Neural cell (in vitro differentiated cells): ENCODE results near the gene SERPINB6. TPM values are rescaled to one million over a fixed set of nuclear protein-coding genes. Genes with fewer than 3 reads are reported as not detected.

Source experiments
- H2AFZ ChIP-seq: fragments of 200-600, 300-800 bp; sonication (generic), shearing (Covaris generic); 2 replicates; pipeline ENCODE4 v1.6.0; 2014; ENCODE audit warnings: low read depth, mild to moderate bottlenecking, antibody characterized with exemption, low read length, moderate library complexity
- H3F3A ChIP-seq: fragments of 200-600 bp; shearing (Covaris generic); 2 replicates; pipeline ENCODE4 v1.6.1; 2016; ENCODE audit warnings: mild to moderate bottlenecking, moderate library complexity, mixed read lengths, antibody characterized with exemption, low read length; ENCODE audit not compliant: insufficient read depth, poor library complexity, severe bottlenecking
- H3K27ac ChIP-seq: fragments of 200-600, 300-800 bp; sonication (generic), shearing (Covaris generic); 2 replicates; pipeline ENCODE4 v1.5.1; 2014; ENCODE audit warnings: mild to moderate bottlenecking, low read length, moderate library complexity
- H3K27me3 ChIP-seq: fragments of 300-800, 200-600 bp; sonication (generic), shearing (Covaris generic); 2 replicates; pipeline ENCODE4 v1.6.0; 2014; ENCODE audit warnings: mild to moderate bottlenecking, low read depth, low read length, moderate library complexity; ENCODE audit not compliant: insufficient read depth
- H3K36me3 ChIP-seq: fragments of 300-800, 200-600 bp; sonication (generic), shearing (Covaris generic); 2 replicates; pipeline ENCODE4 v1.5.1; 2014; ENCODE audit warnings: mild to moderate bottlenecking, antibody characterized with exemption, low read length, moderate library complexity; ENCODE audit not compliant: insufficient read depth
- H3K4me2 ChIP-seq: fragments of 300-800, 200-600 bp; sonication (generic), shearing (Covaris generic); 2 replicates; pipeline ENCODE4 v1.6.0; 2014; ENCODE audit warnings: mild to moderate bottlenecking, low read length
- H3K4me3 ChIP-seq: fragments of 300-800, 200-600 bp; sonication (generic), shearing (Covaris generic); 2 replicates; pipeline ENCODE4 v1.5.1; 2014; ENCODE audit warnings: mild to moderate bottlenecking, low read length, moderate library complexity
- H3K79me2 ChIP-seq: fragments of 200-600 bp; shearing (Covaris generic); replicated peaks from 2 replicates; pipeline ENCODE4 v1.6.0; 2014; ENCODE audit warnings: mild to moderate bottlenecking, low read length, moderate library complexity; ENCODE audit not compliant: insufficient read depth
- H3K9ac ChIP-seq: fragments of 300-800, 200-600 bp; sonication (generic), shearing (Covaris generic); 2 replicates; pipeline ENCODE4 v1.6.1; 2016; ENCODE audit warnings: mild to moderate bottlenecking, low read length, mixed read lengths
- H3K9me2 ChIP-seq: fragments of 200-600 bp; shearing (Covaris generic); 2 replicates; pipeline ENCODE4 v1.6.1; 2016; ENCODE audit warnings: mild to moderate bottlenecking, low read length, mixed read lengths; ENCODE audit not compliant: insufficient read depth
- H3K9me3 ChIP-seq: fragments of 200-600, 300-800 bp; sonication (generic), shearing (Covaris generic); 2 replicates; pipeline ENCODE4 v1.6.1; 2016; ENCODE audit warnings: mild to moderate bottlenecking, mixed run types, low read length, moderate library complexity, mixed read lengths
- H4K20me1 ChIP-seq: fragments of 200-600 bp; shearing (Covaris generic); 2 replicates; pipeline ENCODE4 v1.6.1; 2016; ENCODE audit warnings: mild to moderate bottlenecking, mixed run types; ENCODE audit not compliant: insufficient read depth
- EP300 ChIP-seq: fragments of 450-650 bp; conservative IDR thresholded peaks from 2 replicates; pipeline ENCODE4 v1.6.1; 2014; ENCODE audit warnings: antibody characterized with exemption, mild to moderate bottlenecking, moderate library complexity; ENCODE audit not compliant: poor library complexity, severe bottlenecking
- EZH2 ChIP-seq: fragments of 200-600, 300-800 bp; shearing (Covaris generic), sonication (generic); IDR thresholded peaks from 2 replicates; pipeline ENCODE4 v1.6.1; 2014; ENCODE audit warnings: antibody characterized with exemption, low read length, borderline replicate concordance, mild to moderate bottlenecking; ENCODE audit not compliant: insufficient read depth, poor library complexity, severe bottlenecking
- MXI1 ChIP-seq: fragments of 450-650 bp; conservative IDR thresholded peaks from 2 replicates; pipeline ENCODE4 v1.6.1; 2014; ENCODE audit warnings: antibody characterized with exemption, mild to moderate bottlenecking; ENCODE audit not compliant: poor library complexity, severe bottlenecking
- POLR2AphosphoS5 ChIP-seq: IDR thresholded peaks from 2 replicates; pipeline ENCODE4 v1.6.1; 2012
- RAD21 ChIP-seq: fragments of 450-650 bp; conservative IDR thresholded peaks from 2 replicates; pipeline ENCODE4 v1.6.1; 2014; ENCODE audit warnings: antibody characterized with exemption, mild to moderate bottlenecking, moderate library complexity
- SMC3 ChIP-seq: fragments of 450-650 bp; conservative IDR thresholded peaks from 2 replicates; pipeline ENCODE4 v1.6.1; 2014; ENCODE audit warnings: antibody characterized with exemption, mild to moderate bottlenecking, moderate library complexity; ENCODE audit not compliant: poor library complexity
- TAF1 ChIP-seq: IDR thresholded peaks from 2 replicates; pipeline ENCODE4 v1.6.1; 2012; ENCODE audit warnings: low read depth
- polyA plus RNA-seq: library from polyadenylated mRNA; depleted of rRNA; stranded (reverse); fragments of >200 nt; gene quantifications from 2 replicates; pipeline ENCODE4 v1.2.3, GENCODE V29; 2014
- TF ChIP-seq, protein P1 (sequence below): IDR thresholded peaks from 2 replicates; pipeline ENCODE4 v1.6.1; 2012; ENCODE audit warnings: borderline replicate concordance
- TF ChIP-seq, protein P2 (sequence below): fragments of 450-650 bp; IDR thresholded peaks from 2 replicates; pipeline ENCODE4 v1.5.1; 2014; ENCODE audit warnings: antibody characterized with exemption, mild to moderate bottlenecking, moderate library complexity; ENCODE audit not compliant: poor library complexity, severe bottlenecking

Gene SERPINB6
- polyA plus RNA-seq, 1 donor from 2014 or later = 2.3 TPM

DNA sequence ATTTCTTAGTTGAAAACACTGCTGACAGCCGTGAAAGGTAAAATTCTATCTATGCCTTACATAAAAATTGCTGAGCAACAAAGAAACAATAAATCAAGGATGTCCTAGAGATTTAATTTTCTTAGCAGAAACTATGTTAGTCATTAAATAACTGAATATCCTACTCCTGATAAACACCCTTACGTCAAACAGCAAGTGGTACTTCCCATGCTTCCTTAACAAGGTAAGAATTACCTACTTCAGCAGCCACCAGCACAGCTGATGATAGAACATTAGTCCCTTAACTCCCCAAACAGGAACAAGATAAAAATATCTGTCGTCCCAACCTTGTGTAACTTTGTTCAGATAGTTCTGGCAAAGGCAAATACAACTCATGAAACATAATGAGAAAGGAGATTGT lies 8.7 kb downstream of the SERPINB6 start:
- Histone ChIP-seq H3K79me2 (no peaks in the 10 kb centered on the region), H3K9me3 (no peaks in the 10 kb centered on the region), H3F3A (no peaks in the 10 kb centered on the region), H3K36me3 (no peaks in the 10 kb centered on the region), H3K27me3 (no peaks in the 10 kb centered on the region), H3K4me3 (no peak overlapping the region), H3K27ac (no peak overlapping the region), H3K9me2 (no peaks in the 10 kb centered on the region), H2AFZ (no peak overlapping the region), H3K4me2 (no peak overlapping the region), H4K20me1 (no peaks in the 10 kb centered on the region), H3K9ac (no peak overlapping the region)
- no peak for TF ChIP-seq SMC3
- no peak for TF ChIP-seq MXI1
- no peak for TF ChIP-seq EZH2
- TF ChIP-seq TAF1 = no peak
- TF ChIP-seq, protein P1, sequence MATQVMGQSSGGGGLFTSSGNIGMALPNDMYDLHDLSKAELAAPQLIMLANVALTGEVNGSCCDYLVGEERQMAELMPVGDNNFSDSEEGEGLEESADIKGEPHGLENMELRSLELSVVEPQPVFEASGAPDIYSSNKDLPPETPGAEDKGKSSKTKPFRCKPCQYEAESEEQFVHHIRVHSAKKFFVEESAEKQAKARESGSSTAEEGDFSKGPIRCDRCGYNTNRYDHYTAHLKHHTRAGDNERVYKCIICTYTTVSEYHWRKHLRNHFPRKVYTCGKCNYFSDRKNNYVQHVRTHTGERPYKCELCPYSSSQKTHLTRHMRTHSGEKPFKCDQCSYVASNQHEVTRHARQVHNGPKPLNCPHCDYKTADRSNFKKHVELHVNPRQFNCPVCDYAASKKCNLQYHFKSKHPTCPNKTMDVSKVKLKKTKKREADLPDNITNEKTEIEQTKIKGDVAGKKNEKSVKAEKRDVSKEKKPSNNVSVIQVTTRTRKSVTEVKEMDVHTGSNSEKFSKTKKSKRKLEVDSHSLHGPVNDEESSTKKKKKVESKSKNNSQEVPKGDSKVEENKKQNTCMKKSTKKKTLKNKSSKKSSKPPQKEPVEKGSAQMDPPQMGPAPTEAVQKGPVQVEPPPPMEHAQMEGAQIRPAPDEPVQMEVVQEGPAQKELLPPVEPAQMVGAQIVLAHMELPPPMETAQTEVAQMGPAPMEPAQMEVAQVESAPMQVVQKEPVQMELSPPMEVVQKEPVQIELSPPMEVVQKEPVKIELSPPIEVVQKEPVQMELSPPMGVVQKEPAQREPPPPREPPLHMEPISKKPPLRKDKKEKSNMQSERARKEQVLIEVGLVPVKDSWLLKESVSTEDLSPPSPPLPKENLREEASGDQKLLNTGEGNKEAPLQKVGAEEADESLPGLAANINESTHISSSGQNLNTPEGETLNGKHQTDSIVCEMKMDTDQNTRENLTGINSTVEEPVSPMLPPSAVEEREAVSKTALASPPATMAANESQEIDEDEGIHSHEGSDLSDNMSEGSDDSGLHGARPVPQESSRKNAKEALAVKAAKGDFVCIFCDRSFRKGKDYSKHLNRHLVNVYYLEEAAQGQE = no peak
- TF ChIP-seq POLR2AphosphoS5 = no peak
- no peak for TF ChIP-seq RAD21
- TF ChIP-seq, protein P2, sequence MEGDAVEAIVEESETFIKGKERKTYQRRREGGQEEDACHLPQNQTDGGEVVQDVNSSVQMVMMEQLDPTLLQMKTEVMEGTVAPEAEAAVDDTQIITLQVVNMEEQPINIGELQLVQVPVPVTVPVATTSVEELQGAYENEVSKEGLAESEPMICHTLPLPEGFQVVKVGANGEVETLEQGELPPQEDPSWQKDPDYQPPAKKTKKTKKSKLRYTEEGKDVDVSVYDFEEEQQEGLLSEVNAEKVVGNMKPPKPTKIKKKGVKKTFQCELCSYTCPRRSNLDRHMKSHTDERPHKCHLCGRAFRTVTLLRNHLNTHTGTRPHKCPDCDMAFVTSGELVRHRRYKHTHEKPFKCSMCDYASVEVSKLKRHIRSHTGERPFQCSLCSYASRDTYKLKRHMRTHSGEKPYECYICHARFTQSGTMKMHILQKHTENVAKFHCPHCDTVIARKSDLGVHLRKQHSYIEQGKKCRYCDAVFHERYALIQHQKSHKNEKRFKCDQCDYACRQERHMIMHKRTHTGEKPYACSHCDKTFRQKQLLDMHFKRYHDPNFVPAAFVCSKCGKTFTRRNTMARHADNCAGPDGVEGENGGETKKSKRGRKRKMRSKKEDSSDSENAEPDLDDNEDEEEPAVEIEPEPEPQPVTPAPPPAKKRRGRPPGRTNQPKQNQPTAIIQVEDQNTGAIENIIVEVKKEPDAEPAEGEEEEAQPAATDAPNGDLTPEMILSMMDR = no peak
- TF ChIP-seq EP300 = no peak

DNA sequence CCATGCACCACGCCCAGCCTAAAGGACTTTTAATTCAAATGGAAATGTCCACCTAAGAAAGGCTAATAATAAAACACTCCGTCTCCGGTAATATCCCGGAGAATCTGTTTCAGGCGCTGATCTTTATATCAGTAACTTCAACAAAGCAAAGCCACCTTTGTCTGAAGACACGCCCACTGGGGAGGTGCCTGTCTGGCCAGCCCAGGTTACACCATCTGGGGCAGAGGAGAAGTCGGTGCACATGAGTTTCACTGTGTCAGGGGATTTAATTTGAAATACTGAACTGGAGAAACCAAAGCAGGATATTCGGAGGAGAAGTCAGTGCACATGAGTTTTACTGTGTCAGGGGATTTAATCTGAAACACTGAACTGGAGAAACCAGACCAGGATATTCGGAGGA lies 9.4 kb downstream of the SERPINB6 start:
- Histone ChIP-seq H3K27me3 (no peaks in the 10 kb centered on the region), H3K36me3 (no peaks in the 10 kb centered on the region), H2AFZ (no peak overlapping the region), H4K20me1 (no peaks in the 10 kb centered on the region), H3K9me3 (no peaks in the 10 kb centered on the region), H3K27ac (no peak overlapping the region), H3K4me2 (no peak overlapping the region), H3F3A (no peaks in the 10 kb centered on the region), H3K79me2 (no peaks in the 10 kb centered on the region), H3K4me3 (no peak overlapping the region), H3K9me2 (no peaks in the 10 kb centered on the region), H3K9ac (no peak overlapping the region)
- no peak for TF ChIP-seq RAD21

- no peak for TF ChIP-seq TAF1
- TF ChIP-seq EP300 = no peak
- no peaks in the 10 kb centered on the region for H4K20me1 ChIP-seq
- no peaks in the 10 kb centered on the region for H3K9me3 ChIP-seq
- H3K36me3 ChIP-seq = no peaks in the 10 kb centered on the region
- no peak overlapping the region for H3K9ac ChIP-seq
- H3F3A ChIP-seq = no peaks in the 10 kb centered on the region
- H3K4me2 ChIP-seq = no peak overlapping the region
- H2AFZ ChIP-seq = no peak overlapping the region
- H3K27ac ChIP-seq = no peak overlapping the region
- H3K27me3 ChIP-seq = no peaks in the 10 kb centered on the region
- no peak overlapping the region for H3K4me3 ChIP-seq
- no peaks in the 10 kb centered on the region for H3K79me2 ChIP-seq
- H3K9me2 ChIP-seq = no peaks in the 10 kb centered on the region
Measured at GRCh38 chr6:2961506-2961905, 9.9 kb downstream of the SERPINB6 start.
